Coronary artery (tissue), 2 donors: ENCODE data around the gene OTUD4.

ENCODE experiments used
- DNase-seq: peaks from one replicate; pipeline ENCODE4 v3.0.0-alpha.2; 2017; ENCODE audit warnings: low spot score
- H3K27ac ChIP-seq, 2 donors: fragments of 200-600 bp; sonication (generic); one replicate each; pipeline ENCODE4 v1.5.1; 2016 to 2019
- H3K4me3 ChIP-seq: fragments of 200-600 bp; sonication (generic); 2 replicates; pipeline ENCODE4 v1.5.1; 2016; ENCODE audit warnings: mild to moderate bottlenecking, moderate library complexity
- CTCF ChIP-seq: fragments of 200-600 bp; sonication (generic); IDR thresholded peaks from one replicate; pipeline ENCODE4 v1.5.1; 2019; ENCODE audit warnings: antibody characterized with exemption

Gene OTUD4

GRCh38 chr4:145125396-145125795 lies 55.0 kb downstream of the OTUD4 start:
- no peak overlapping the region for H3K4me3 ChIP-seq
- TF ChIP-seq CTCF: no peak
- DNase-seq: no peak
- no peak overlapping the region for H3K27ac ChIP-seq

GRCh38 chr4:145108128-145108527 lies 72.3 kb downstream of the OTUD4 start:
- DNase-seq: no peak
- Histone ChIP-seq H3K27ac (no peak overlapping the region), H3K4me3 (no peak overlapping the region)
- no peak for TF ChIP-seq CTCF

- H3K4me3 ChIP-seq: no peak overlapping the region
- no peak overlapping the region for H3K27ac ChIP-seq
- TF ChIP-seq CTCF: no peak
- DNase-seq: no peak
Measured at GRCh38 chr4:145107126-145107525, 73.3 kb downstream of the OTUD4 start.

GRCh38 chr4:145103496-145103895 lies 76.9 kb downstream of the OTUD4 start:
- TF ChIP-seq CTCF: no peak
- Histone ChIP-seq H3K27ac (no peak overlapping the region), H3K4me3 (no peak overlapping the region)
- no peak for DNase-seq

- no peak for TF ChIP-seq CTCF
- no peak for DNase-seq
Measured at GRCh38 chr4:145102619-145103018, 77.8 kb downstream of the OTUD4 start.

GRCh38 chr4:145101091-145101490 lies 79.3 kb downstream of the OTUD4 start:
- Histone ChIP-seq H3K4me3 (no peak overlapping the region), H3K27ac (no peak overlapping the region)
- no peak for DNase-seq
- no peak for TF ChIP-seq CTCF

More at GRCh38 chr4:145102619-145103018, 77.8 kb downstream of the OTUD4 start:
- Histone ChIP-seq H3K4me3 (no peak overlapping the region), H3K27ac (no peak overlapping the region)

GRCh38 chr4:145099653-145100052 lies 80.7 kb downstream of the OTUD4 start:
- no peak overlapping the region for H3K27ac ChIP-seq
- DNase-seq: no peak
- no peak for TF ChIP-seq CTCF
- H3K4me3 ChIP-seq: peak overlapping the region; percentile 95
